Endothelial cell of umbilical vein (primary cell): Measurements from ENCODE around the gene AGL. TPM values are rescaled to one million over a fixed set of nuclear protein-coding genes. Genes with fewer than 3 reads are reported as not detected.

Experiments used
- BruUV-seq: library from RNA; stranded (reverse); fragments of 400-500 nt; replicated peaks from 2 replicates; lab custom pipeline; 2021; lab: Mats Ljungman, UMichigan
- CTCF ChIA-PET: fragments of 300-600, 350-600 bp; sonication (Branson Sonifier 250); formaldehyde crosslinking; loops from one replicate; lab custom pipeline; 2021; ENCODE audit warnings: antibody characterized with exemption, inconsistent platforms; lab: Charles Lee
- POLR2A ChIA-PET: fragments of 300-600, 350-600 bp; sonication (Branson Sonifier 250); formaldehyde crosslinking; loops from one replicate; lab custom pipeline; 2021; ENCODE audit warnings: antibody characterized with exemption, inconsistent platforms; lab: Charles Lee
- DNase-seq: peaks from one replicate; pipeline ENCODE4 v3.0.0-alpha.2; 2011; ENCODE audit warnings: low read depth, low spot score
- FAIRE-seq: peaks from 2 replicates; lab custom pipeline; 2011; peaks lifted over from hg19 to GRCh38; lab: Jason Lieb, UNC
- H2AFZ ChIP-seq: 2 replicates; pipeline ENCODE4 v1.6.0; 2012; ENCODE audit warnings: low read depth, low read length, control low read depth, inconsistent platforms
- H3K27ac ChIP-seq: 2 replicates; pipeline ENCODE4 v1.5.1; 2011; ENCODE audit warnings: low read depth, mild to moderate bottlenecking, control low read depth, low read length, moderate library complexity; ENCODE audit not compliant: insufficient read depth
- H3K27me3 ChIP-seq, 2 experiments: 2 replicates each; pipeline versions ENCODE4 v1.6.0 to v1.6.1; 2011; ENCODE audit warnings: low read length in 2 of 2, mixed read lengths in 1 of 2; ENCODE audit not compliant: control insufficient read depth in 2 of 2, insufficient read depth in 2 of 2
- H3K36me3 ChIP-seq, 2 experiments: 2 replicates in 1 of 2; 3 replicates in 1 of 2; pipeline ENCODE4 v1.5.1; 2011; ENCODE audit warnings: low read length in 2 of 2, mild to moderate bottlenecking in 1 of 2, moderate library complexity in 1 of 2; ENCODE audit not compliant: control insufficient read depth in 2 of 2, insufficient read depth in 2 of 2; ENCODE audit errors: extremely low read depth in 1 of 2
- H3K4me1 ChIP-seq: 3 replicates; pipeline ENCODE4 v1.5.1; 2011; ENCODE audit warnings: mild to moderate bottlenecking, low read length; ENCODE audit not compliant: control insufficient read depth, insufficient read depth; ENCODE audit errors: extremely low read depth
- H3K4me2 ChIP-seq: 2 replicates; pipeline ENCODE4 v1.6.1; 2011; ENCODE audit warnings: low read length, control low read depth, mixed read lengths; ENCODE audit not compliant: insufficient read depth
- H3K4me3 ChIP-seq, 3 experiments: fragments of 200-600 bp in 1 of 3; sonication (generic), shearing (Covaris generic) in 1 of 3; replicated peaks in 1 of 3; 2 replicates each; pipeline ENCODE4 v1.5.1; 2011 to 2016; ENCODE audit warnings: control low read depth in 3 of 3, low read length in 3 of 3, mild to moderate bottlenecking in 2 of 3, inconsistent platforms in 1 of 3, low read depth in 1 of 3, moderate library complexity in 1 of 3; ENCODE audit not compliant: insufficient read depth in 1 of 3
- H3K79me2 ChIP-seq: 2 replicates; pipeline ENCODE4 v1.6.0; 2012; ENCODE audit warnings: low read length, inconsistent platforms; ENCODE audit not compliant: control insufficient read depth, insufficient read depth
- H3K9ac ChIP-seq: replicated peaks from 2 replicates; pipeline ENCODE3; 2011; ENCODE audit warnings: low read length, control low read depth; ENCODE audit not compliant: insufficient read depth; ENCODE audit errors: extremely low read depth
- H3K9me1 ChIP-seq: replicated peaks from 3 replicates; pipeline ENCODE4 v1.6.0; 2011; ENCODE audit warnings: mild to moderate bottlenecking, low read length; ENCODE audit not compliant: control insufficient read depth, insufficient read depth; ENCODE audit errors: extremely low read depth
- H3K9me3 ChIP-seq: replicated peaks from 2 replicates; pipeline ENCODE4 v1.5.1; 2012; ENCODE audit warnings: low read length, inconsistent platforms; ENCODE audit not compliant: control insufficient read depth, insufficient read depth
- H4K20me1 ChIP-seq: replicated peaks from 2 replicates; pipeline ENCODE3; 2011; ENCODE audit warnings: mild to moderate bottlenecking, low read length; ENCODE audit not compliant: control insufficient read depth, insufficient read depth; ENCODE audit errors: extremely low read depth
- EZH2 ChIP-seq: IDR thresholded peaks from 2 replicates; pipeline ENCODE4 v1.6.1; 2012; ENCODE audit warnings: borderline replicate concordance, low read depth, mild to moderate bottlenecking, moderate library complexity, low read length, inconsistent platforms; ENCODE audit not compliant: severe bottlenecking
- FOS ChIP-seq: IDR thresholded peaks from 2 replicates; pipeline ENCODE4 v1.6.1; 2011; ENCODE audit warnings: mild to moderate bottlenecking, low read length, moderate library complexity, borderline replicate concordance; ENCODE audit not compliant: insufficient read depth
- GATA2 ChIP-seq: IDR thresholded peaks from 2 replicates; pipeline ENCODE4 v1.7.0; 2011; ENCODE audit warnings: low read depth, mild to moderate bottlenecking, moderate library complexity, mixed read lengths, low read length; ENCODE audit not compliant: insufficient read length, insufficient read depth
- JUN ChIP-seq: IDR thresholded peaks from 2 replicates; pipeline ENCODE4 v1.6.1; 2011; ENCODE audit warnings: borderline replicate concordance, low read depth; ENCODE audit not compliant: insufficient read length, insufficient read depth
- MYC ChIP-seq: IDR thresholded peaks from one replicate; pipeline ENCODE4 v1.6.1; 2011; ENCODE audit warnings: mild to moderate bottlenecking, low read depth, low read length
- POLR2A ChIP-seq: IDR thresholded peaks from 2 replicates; pipeline ENCODE4 v1.6.1; 2012; ENCODE audit warnings: low read depth, mild to moderate bottlenecking, control low read depth, low read length
- POLR2AphosphoS5 ChIP-seq: IDR thresholded peaks from 2 replicates; pipeline ENCODE4 v1.6.1; 2012; ENCODE audit warnings: low read depth, mild to moderate bottlenecking, control low read depth, low read length, moderate library complexity; ENCODE audit not compliant: insufficient read depth
- dilution Hi-C: fragments of 300-500 bp; cut with MboI; formaldehyde crosslinking; loops from one replicate; pipeline ENCODE4 v1.15.0; 2019; ENCODE audit warnings: low sequenced_read_pairs; ENCODE audit not compliant: extremely low pct_ligation_motif_present
- intact Hi-C: fragments of 100-400 bp; cut with micrococcal nuclease; formaldehyde crosslinking; loops from one replicate; pipeline ENCODE4 v1.10.0; 2022
- polyA plus RNA-seq, 4 experiments: library from polyadenylated mRNA; depleted of rRNA in 3 of 4; stranded (reverse) in 3 of 4; unstranded in 1 of 4; fragments of >200 nt; gene quantifications; 2 replicates each; pipeline versions ENCODE4 v1.2.1 to v1.2.3, GENCODE V29; 2011 to 2012; ENCODE audit warnings: missing spikeins in 1 of 4
- total RNA-seq: library from RNA; stranded (reverse); gene quantifications from 2 replicates; pipeline ENCODE4 v1.2.3, GENCODE V29; 2021
- TF ChIP-seq, protein P1 (sequence below), 2 donors: IDR thresholded peaks; 1 replicate in 1 of 2; 2 replicates in 1 of 2; pipeline ENCODE4 v1.5.1; 2011; ENCODE audit warnings: low read length in 2 of 2, mild to moderate bottlenecking in 2 of 2, moderate library complexity in 2 of 2, control low read depth in 1 of 2, inconsistent platforms in 1 of 2, low read depth in 1 of 2; ENCODE audit not compliant: insufficient read depth in 1 of 2; ENCODE audit errors: extremely low read depth in 1 of 2
- TF ChIP-seq, protein P2 (sequence below): IDR thresholded peaks from 2 replicates; pipeline ENCODE4 v1.6.1; 2011; ENCODE audit not compliant: insufficient read depth, insufficient read length

The AGL gene
- total and polyA plus RNA-seq, 2 donors (not counting 3 experiments of a cell fraction or from before 2014, with no cell fraction given) = 1.5 to 10.7 TPM

DNA sequence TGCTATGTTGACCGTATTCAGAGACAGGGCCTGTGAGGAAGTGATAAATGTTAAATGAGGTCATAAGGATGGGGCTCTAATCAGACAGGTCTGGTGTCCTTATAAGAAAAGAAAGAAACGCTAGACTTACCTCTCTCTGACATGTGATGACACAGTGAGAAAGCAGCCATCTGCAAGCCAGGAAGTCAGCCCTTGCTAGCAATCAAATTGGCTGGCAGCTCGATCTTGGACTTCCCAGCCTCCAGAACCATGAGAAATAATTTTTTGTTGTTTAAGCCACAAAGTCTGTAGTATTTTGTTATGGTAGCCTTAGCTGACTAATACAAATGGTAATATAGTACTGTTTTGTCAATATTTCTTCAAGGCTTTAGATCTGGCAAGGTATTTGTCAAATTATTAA lies 25.1 kb upstream of the AGL start:
- DNase-seq (no peak), FAIRE-seq (no peak)
- Histone ChIP-seq H3K36me3 (no peaks in the 10 kb centered on the region), H2AFZ (no peak overlapping the region), H3K4me1 (no peaks in the 10 kb centered on the region), H3K27ac (no peak overlapping the region), H3K9me1 (no peaks in the 10 kb centered on the region), H3K4me2 (no peak overlapping the region), H3K4me3 (no peak overlapping the region), H3K9ac (no peak overlapping the region), H3K9me3 (no peaks in the 10 kb centered on the region), H3K79me2 (no peaks in the 10 kb centered on the region), H3K27me3 (no peaks in the 10 kb centered on the region), H4K20me1 (no peaks in the 10 kb centered on the region)
- intact Hi-C loops (no loop called here), dilution Hi-C loops (no loop called here)
- TF ChIP-seq EZH2 (no peak), GATA2 (no peak), POLR2A (no peak), FOS (no peak), POLR2AphosphoS5 (no peak)
- TF ChIP-seq, protein P1, sequence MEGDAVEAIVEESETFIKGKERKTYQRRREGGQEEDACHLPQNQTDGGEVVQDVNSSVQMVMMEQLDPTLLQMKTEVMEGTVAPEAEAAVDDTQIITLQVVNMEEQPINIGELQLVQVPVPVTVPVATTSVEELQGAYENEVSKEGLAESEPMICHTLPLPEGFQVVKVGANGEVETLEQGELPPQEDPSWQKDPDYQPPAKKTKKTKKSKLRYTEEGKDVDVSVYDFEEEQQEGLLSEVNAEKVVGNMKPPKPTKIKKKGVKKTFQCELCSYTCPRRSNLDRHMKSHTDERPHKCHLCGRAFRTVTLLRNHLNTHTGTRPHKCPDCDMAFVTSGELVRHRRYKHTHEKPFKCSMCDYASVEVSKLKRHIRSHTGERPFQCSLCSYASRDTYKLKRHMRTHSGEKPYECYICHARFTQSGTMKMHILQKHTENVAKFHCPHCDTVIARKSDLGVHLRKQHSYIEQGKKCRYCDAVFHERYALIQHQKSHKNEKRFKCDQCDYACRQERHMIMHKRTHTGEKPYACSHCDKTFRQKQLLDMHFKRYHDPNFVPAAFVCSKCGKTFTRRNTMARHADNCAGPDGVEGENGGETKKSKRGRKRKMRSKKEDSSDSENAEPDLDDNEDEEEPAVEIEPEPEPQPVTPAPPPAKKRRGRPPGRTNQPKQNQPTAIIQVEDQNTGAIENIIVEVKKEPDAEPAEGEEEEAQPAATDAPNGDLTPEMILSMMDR (IDR thresholded peaks at IDR 0.05; ENCODE audit: extremely low read depth in 1 of 2, insufficient read depth in 1 of 2, low read depth in 1 of 2, low read length in 2 of 2) = no peak
- POLR2A ChIA-PET = no interaction called here
- CTCF ChIA-PET = no interaction called here
- BruUV-seq = no TSS peak

DNA sequence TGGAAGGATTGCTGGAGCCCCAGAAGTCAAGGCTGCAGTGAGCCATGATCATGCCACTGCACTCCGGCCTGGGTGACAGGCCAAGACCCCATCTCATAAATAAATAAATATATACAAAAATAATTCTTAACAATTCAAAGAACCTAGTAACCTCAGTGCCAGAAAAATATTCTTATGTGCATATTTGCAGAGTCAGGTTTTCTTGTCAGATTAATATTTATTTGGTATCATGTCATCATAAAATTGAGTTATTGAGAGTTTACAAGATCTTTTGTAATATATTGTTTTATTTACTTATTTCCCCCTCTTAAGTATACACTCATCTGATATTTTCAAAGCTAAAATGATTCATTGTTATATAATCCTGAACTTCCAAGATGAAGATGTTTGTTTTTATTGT lies 24.5 kb upstream of the AGL start:
- no peak for FAIRE-seq

More for the DNA sequence above, 24.5 kb upstream of the AGL start:
- CTCF ChIA-PET = no interaction called here
- no peak overlapping the region for H3K27ac ChIP-seq
- H3K4me2 ChIP-seq = no peak overlapping the region
- no peaks in the 10 kb centered on the region for H3K9me1 ChIP-seq
- H3K4me3 ChIP-seq = no peak overlapping the region
- intact Hi-C loops (no loop called here), dilution Hi-C loops (no loop called here)
- no peaks in the 10 kb centered on the region for H3K27me3 ChIP-seq
- no peaks in the 10 kb centered on the region for H3K79me2 ChIP-seq
- H3K36me3 ChIP-seq = no peaks in the 10 kb centered on the region
- H3K9ac ChIP-seq = no peak overlapping the region
- POLR2A ChIA-PET = no interaction called here
- no peak for DNase-seq
- no TSS peak for BruUV-seq
- H2AFZ ChIP-seq = no peak overlapping the region
- no peaks in the 10 kb centered on the region for H4K20me1 ChIP-seq
- H3K4me1 ChIP-seq = no peaks in the 10 kb centered on the region
- TF ChIP-seq GATA2 = no peak
- TF ChIP-seq, protein P1 (IDR thresholded peaks at IDR 0.05; ENCODE audit: extremely low read depth in 1 of 2, insufficient read depth in 1 of 2, low read depth in 1 of 2, low read length in 2 of 2) = no peak
- no peak for TF ChIP-seq EZH2
- TF ChIP-seq, protein P2, sequence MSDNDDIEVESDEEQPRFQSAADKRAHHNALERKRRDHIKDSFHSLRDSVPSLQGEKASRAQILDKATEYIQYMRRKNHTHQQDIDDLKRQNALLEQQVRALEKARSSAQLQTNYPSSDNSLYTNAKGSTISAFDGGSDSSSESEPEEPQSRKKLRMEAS = no peak
- no peak for TF ChIP-seq POLR2A
- no peak for TF ChIP-seq MYC
- TF ChIP-seq JUN = no peak
- no peak for TF ChIP-seq POLR2AphosphoS5
- no peak for TF ChIP-seq FOS
- no peaks in the 10 kb centered on the region for H3K9me3 ChIP-seq
